Activated T-cell treated with anti-CD3 and anti-CD28 coated beads, Interleukin-2, amount 50 U/mL, for 4 hours (primary cell): ENCODE data around the gene TTYH1. TPM values are rescaled to one million over a fixed set of nuclear protein-coding genes. Genes with fewer than 3 reads are reported as not detected.
"Not testable (repeated sequence)": the region's sequence is repeated elsewhere in the genome, so short reads cannot be mapped to it uniquely, and the experiment has no call there.

Experiments
- ATAC-seq, 2 donors: fragments of 200-7000 bp; cut with Tn5 transposase; one replicate each; pipeline ENCODE4 v1.10.0; 2021
- DNase-seq: peaks from one replicate; pipeline ENCODE4 v3.0.0-alpha.2; 2020
- H3K27me3 Mint-ChIP-seq: one replicate; pipeline ENCODE4 v1.8.0; 2021; ENCODE audit warnings: low read depth, mixed read lengths
- H3K36me3 Mint-ChIP-seq: one replicate; pipeline ENCODE4 v1.8.0; 2022; ENCODE audit warnings: mixed read lengths; ENCODE audit not compliant: insufficient read depth
- H3K4me1 Mint-ChIP-seq: one replicate; pipeline ENCODE4 v1.8.0; 2021; ENCODE audit warnings: low read depth, mixed read lengths
- H3K4me3 Mint-ChIP-seq: one replicate; pipeline ENCODE4 v1.8.0; 2021; ENCODE audit warnings: mild to moderate bottlenecking, moderate library complexity, mixed read lengths
- H3K9me3 Mint-ChIP-seq: one replicate; pipeline ENCODE4 v1.8.0; 2021; ENCODE audit warnings: mixed read lengths
- total RNA-seq, 3 donors: library from RNA; stranded (reverse); gene quantifications; one replicate each; pipeline ENCODE4 v1.2.1, GENCODE V29; 2021

The TTYH1 gene
- total RNA-seq, result under 1 TPM in 1 of 3 donors, not detected in 2; 0.46 TPM

GRCh38 chr19:54415208-54415900 is at the start of gene TTYH1:
TSS of gene TTYH1 (plus strand) at chr19:54415464. CDS start at chr19:54415553, 89 bp downstream.
- H3K4me3 Mint-ChIP-seq, result no peak within 1 kb of the TSS
- DNase-seq (peak; percentile 29), ATAC-seq (peak; percentile 64 to 67)
- peaks cover 22% of the 10 kb centered on the region for H3K4me1 Mint-ChIP-seq
- H3K9me3 Mint-ChIP-seq, result no peaks in the 10 kb centered on the region
- no peaks in the 10 kb centered on the region for H3K36me3 Mint-ChIP-seq
- peaks cover 48% of the 10 kb centered on the region for H3K27me3 Mint-ChIP-seq

- not testable (repeated sequence) for DNase-seq, H3K36me3 Mint-ChIP-seq, H3K9me3 Mint-ChIP-seq, H3K27me3 Mint-ChIP-seq, ATAC-seq
- H3K4me1 Mint-ChIP-seq, result peaks cover 80% of the 10 kb centered on the region
- H3K4me3 Mint-ChIP-seq, result peak overlapping the region; percentile 13
Observed at GRCh38 chr19:54365798-54366197, 49.5 kb upstream of the TTYH1 start.

DNA sequence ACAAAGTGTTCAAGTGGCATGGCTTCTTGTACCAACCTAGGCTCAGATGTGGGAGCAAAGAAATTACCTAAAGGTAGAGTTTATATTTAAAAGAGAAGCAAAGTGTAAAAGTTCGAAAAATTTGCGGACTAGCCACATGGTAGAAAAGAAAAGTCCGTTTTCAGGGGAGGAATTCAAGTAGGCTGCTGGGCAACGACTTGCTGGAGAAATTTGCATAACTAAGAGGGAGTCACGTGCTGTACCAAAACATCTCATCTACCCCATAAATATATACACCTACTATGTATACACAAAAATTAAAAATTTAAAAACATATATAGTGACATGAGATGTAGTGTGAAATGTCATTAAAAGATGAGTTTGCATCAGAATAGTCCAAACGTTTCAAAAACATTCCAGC is 48.5 kb upstream of the TTYH1 start:
- Mint-ChIP-seq H3K36me3 (no peaks in the 10 kb centered on the region), H3K4me3 (no peak overlapping the region), H3K4me1 (peaks cover 77% of the 10 kb centered on the region), H3K27me3 (no peaks in the 10 kb centered on the region), H3K9me3 (no peaks in the 10 kb centered on the region)
- ATAC-seq, result no peak
- DNase-seq, result no peak

DNA sequence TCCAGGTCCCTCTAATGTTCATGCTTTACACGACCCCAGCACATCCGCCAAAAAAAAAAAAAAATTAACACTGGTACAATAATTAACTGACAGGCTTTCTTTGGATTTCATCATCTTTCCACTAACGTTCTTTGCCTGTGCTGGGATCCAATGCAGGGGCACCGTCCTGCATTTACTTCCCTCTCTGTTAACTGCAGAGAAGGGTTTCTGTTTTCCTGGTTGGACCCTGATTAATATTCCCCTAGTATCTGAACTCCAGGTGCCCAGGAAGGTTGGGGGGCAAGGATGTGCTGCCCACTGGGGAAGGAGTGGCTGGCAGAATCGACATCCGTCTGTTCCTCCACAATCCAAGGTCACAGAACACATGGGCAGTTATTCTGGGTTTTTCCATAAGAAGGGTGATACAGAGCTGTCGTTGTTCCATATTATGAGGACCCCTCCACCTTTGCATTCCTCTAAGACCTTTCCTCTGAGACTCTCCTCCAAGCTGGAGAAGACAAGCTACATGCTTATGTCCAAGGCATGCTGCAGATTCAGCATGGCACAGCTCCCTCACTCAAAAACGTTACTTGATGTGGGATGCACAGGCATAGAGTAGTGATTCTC is 46.1 kb upstream of the TTYH1 start:
- H3K4me3 Mint-ChIP-seq, result peak overlapping the region; percentile 71
- peaks cover 72% of the 10 kb centered on the region for H3K4me1 Mint-ChIP-seq
- H3K9me3 Mint-ChIP-seq, result no peaks in the 10 kb centered on the region
- no peaks in the 10 kb centered on the region for H3K36me3 Mint-ChIP-seq
- DNase-seq (no peak), ATAC-seq (no peak)
- H3K27me3 Mint-ChIP-seq, result no peaks in the 10 kb centered on the region

GRCh38 chr19:54369688-54370433 is 45.4 kb upstream of the TTYH1 start:
- Mint-ChIP-seq H3K4me1 (peaks cover 72% of the 10 kb centered on the region), H3K4me3 (peak overlapping the region; percentile 71)
- peak; percentile 26 to 44 for ATAC-seq
- not testable (repeated sequence) for H3K9me3 Mint-ChIP-seq, H3K36me3 Mint-ChIP-seq, DNase-seq, H3K27me3 Mint-ChIP-seq

- not testable (repeated sequence) for H3K27me3 Mint-ChIP-seq, H3K9me3 Mint-ChIP-seq, H3K36me3 Mint-ChIP-seq
- Mint-ChIP-seq H3K4me3 (peak overlapping the region; percentile 71), H3K4me1 (peaks cover 73% of the 10 kb centered on the region)
- peak; percentile 75 to 84 for ATAC-seq
- DNase-seq, result peak; percentile 20
Observed at GRCh38 chr19:54370434-54370796, 44.8 kb upstream of the TTYH1 start.

GRCh38 chr19:54371453-54371852 is 43.8 kb upstream of the TTYH1 start:
- H3K27me3 Mint-ChIP-seq, H3K9me3 Mint-ChIP-seq, ATAC-seq, DNase-seq, H3K36me3 Mint-ChIP-seq: not testable (repeated sequence)
- H3K4me3 Mint-ChIP-seq, result peak overlapping the region; percentile 29
- H3K4me1 Mint-ChIP-seq, result peaks cover 72% of the 10 kb centered on the region

DNA sequence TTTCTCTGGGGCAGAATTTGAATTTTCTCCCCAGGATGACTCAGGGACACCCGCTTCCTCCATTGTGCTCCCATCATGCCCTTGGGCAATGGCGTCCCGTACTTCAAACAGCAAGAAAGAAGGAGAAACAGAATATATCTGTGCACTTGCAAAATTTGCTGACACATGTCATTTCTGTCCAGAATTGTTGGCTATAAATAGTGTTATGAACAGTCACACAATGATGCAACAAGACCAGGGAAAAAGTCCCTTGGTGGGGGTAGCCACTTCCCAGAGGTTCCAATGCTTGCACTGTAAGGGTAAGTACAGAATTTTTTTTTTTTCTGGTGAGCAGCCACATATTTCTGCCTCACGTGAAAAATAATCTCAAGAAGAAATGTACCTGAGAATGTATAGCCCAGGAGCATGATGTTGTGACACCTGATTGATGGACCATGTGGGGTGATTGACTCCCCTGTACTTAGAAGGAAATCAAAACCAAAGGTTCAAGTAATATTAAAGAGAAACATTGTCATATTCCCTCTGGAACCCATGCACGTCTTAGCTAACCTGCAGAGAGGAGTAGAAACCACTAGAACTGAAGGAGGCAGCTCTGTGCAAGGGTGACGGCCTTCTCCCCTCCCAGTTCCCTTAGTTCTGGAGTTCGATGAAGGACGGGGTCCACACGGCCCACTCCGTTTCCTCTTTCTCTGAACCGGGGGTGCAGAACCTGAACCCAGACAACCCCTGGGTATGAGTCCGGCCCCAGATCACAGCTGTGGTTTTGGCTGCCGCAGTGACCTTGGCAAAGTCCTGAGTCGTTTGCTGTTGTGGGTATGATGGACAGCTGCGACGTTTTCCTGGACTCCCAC is 41.3 kb upstream of the TTYH1 start:
- Mint-ChIP-seq H3K9me3 (no peaks in the 10 kb centered on the region), H3K36me3 (no peaks in the 10 kb centered on the region), H3K27me3 (no peaks in the 10 kb centered on the region), H3K4me1 (peaks cover 78% of the 10 kb centered on the region), H3K4me3 (peak overlapping the region; percentile 72)
- ATAC-seq, result no peak
- DNase-seq, result no peak

GRCh38 chr19:54375181-54375938 is 39.9 kb upstream of the TTYH1 start:
- Mint-ChIP-seq H3K4me1 (peaks cover 73% of the 10 kb centered on the region), H3K4me3 (peak overlapping the region; percentile 72)
- ATAC-seq, result peak in 1 of 2 donors; percentile 29
- not testable (repeated sequence) for H3K36me3 Mint-ChIP-seq, DNase-seq, H3K9me3 Mint-ChIP-seq, H3K27me3 Mint-ChIP-seq

- Mint-ChIP-seq H3K9me3 (peaks cover 6% of the 10 kb centered on the region), H3K27me3 (no peaks in the 10 kb centered on the region), H3K4me3 (no peak overlapping the region), H3K4me1 (peaks cover 69% of the 10 kb centered on the region), H3K36me3 (no peaks in the 10 kb centered on the region)
- no peak for DNase-seq
- no peak for ATAC-seq
Observed at GRCh38 chr19:54376610-54377285, 38.5 kb upstream of the TTYH1 start.

DNA sequence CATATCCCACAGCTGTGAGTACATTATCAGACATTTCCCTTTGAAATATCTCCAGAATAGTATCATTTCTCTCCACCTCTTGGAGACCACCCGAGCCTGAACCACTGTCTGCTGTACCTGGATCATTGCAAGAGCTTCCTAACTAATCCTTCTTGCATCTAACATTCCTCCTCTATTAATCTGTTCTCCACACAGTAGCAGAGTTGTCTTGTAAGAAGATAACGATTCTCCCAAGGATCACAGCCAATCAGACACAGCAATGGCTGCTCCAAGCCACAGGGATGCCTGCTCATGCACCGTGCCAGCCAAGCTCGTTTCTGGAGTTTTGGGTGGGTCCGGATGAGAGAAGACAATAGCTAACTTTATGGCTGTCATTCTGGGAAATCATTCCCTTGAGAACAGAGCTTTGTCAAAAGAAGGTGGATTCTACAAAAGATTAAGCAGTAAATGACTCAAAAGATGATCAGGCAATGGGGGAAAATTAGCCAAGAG is 36.0 kb upstream of the TTYH1 start:
- H3K27me3 Mint-ChIP-seq, result no peaks in the 10 kb centered on the region
- no peak for DNase-seq
- no peak for ATAC-seq
- H3K36me3 Mint-ChIP-seq, result no peaks in the 10 kb centered on the region
- peaks cover 6% of the 10 kb centered on the region for H3K9me3 Mint-ChIP-seq
- H3K4me3 Mint-ChIP-seq, result no peak overlapping the region
- peaks cover 54% of the 10 kb centered on the region for H3K4me1 Mint-ChIP-seq

DNA sequence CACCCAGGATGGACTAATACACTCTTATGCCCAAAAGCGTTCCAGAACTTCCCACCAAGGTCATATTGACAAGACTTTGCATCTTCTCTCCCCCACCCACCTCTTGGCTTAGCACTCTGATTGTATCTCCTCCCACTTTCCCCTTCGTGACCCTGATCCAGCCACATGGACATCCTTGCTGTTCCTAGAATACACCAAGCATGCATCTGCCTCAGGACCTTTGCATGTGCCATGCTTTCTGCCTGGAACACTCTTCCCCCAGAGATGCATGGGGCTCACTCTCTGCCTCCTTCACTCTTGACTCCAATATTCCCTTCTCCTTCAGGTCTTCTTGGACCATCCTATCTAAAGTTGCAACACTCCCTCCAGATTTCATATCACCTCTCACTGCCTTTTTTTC is 34.4 kb upstream of the TTYH1 start:
- ATAC-seq, result no peak
- no peaks in the 10 kb centered on the region for H3K27me3 Mint-ChIP-seq
- peaks cover 40% of the 10 kb centered on the region for H3K4me1 Mint-ChIP-seq
- no peaks in the 10 kb centered on the region for H3K36me3 Mint-ChIP-seq
- no peak overlapping the region for H3K4me3 Mint-ChIP-seq
- peaks cover 6% of the 10 kb centered on the region for H3K9me3 Mint-ChIP-seq
- DNase-seq, result no peak

- ATAC-seq, DNase-seq, H3K9me3 Mint-ChIP-seq, H3K27me3 Mint-ChIP-seq, H3K36me3 Mint-ChIP-seq, H3K4me3 Mint-ChIP-seq: not testable (repeated sequence)
- peaks cover 32% of the 10 kb centered on the region for H3K4me1 Mint-ChIP-seq
Observed at GRCh38 chr19:54382041-54382440, 33.2 kb upstream of the TTYH1 start.
